Vagina (tissue), 2 donors: ENCODE results near the gene HPCAL1. TPM values are rescaled to one million over a fixed set of nuclear protein-coding genes. Genes with fewer than 3 reads are reported as not detected.

Experiments
- DNase-seq, 2 donors: peaks; one replicate each; pipeline ENCODE4 v3.0.0-alpha.2; 2017; ENCODE audit errors: extremely low spot score in 2 of 2
- H3K27ac ChIP-seq: fragments of 200-600 bp; sonication (generic); one replicate; pipeline ENCODE4 v1.5.1; 2019
- H3K27me3 ChIP-seq: fragments of 200-600 bp; sonication (generic); one replicate; pipeline ENCODE4 v1.5.1; 2019
- H3K36me3 ChIP-seq, 2 donors: fragments of 200-600 bp; sonication (generic); one replicate each; pipeline ENCODE4 v1.5.1; 2017 to 2019
- H3K4me1 ChIP-seq: fragments of 200-600 bp; sonication (generic); one replicate; pipeline ENCODE4 v1.5.1; 2019
- H3K4me3 ChIP-seq, 2 donors: fragments of 200-600 bp; sonication (generic); 1 replicate in 1 of 2; 2 replicates in 1 of 2; pipeline ENCODE4 v1.5.1; 2016 to 2019
- H3K9me3 ChIP-seq: fragments of 200-600 bp; sonication (generic); one replicate; pipeline ENCODE4 v1.5.1; 2019
- CTCF ChIP-seq, 3 experiments: fragments of 450-650 bp in 2 of 3; fragments of 200-600 bp in 1 of 3; sonication (generic) in 1 of 3; IDR thresholded peaks; one replicate each; pipeline ENCODE4 v1.5.1; 2017 to 2019; ENCODE audit warnings: antibody characterized with exemption in 3 of 3, mild to moderate bottlenecking in 2 of 3, moderate library complexity in 2 of 3
- POLR2A ChIP-seq, 2 donors: fragments of 450-650 bp; IDR thresholded peaks; one replicate each; pipeline ENCODE4 v1.6.1; 2017; ENCODE audit warnings: antibody characterized with exemption in 2 of 2, mild to moderate bottlenecking in 2 of 2, moderate library complexity in 2 of 2
- POLR2AphosphoS5 ChIP-seq, 2 donors: sonication (generic); formaldehyde crosslinking; IDR thresholded peaks; one replicate each; pipeline ENCODE4 v1.9.0; 2017; ENCODE audit warnings: antibody characterized with exemption in 2 of 2, mild to moderate bottlenecking in 2 of 2, low read depth in 1 of 2; ENCODE audit not compliant: insufficient read depth in 1 of 2
- intact Hi-C: fragments of 100-400 bp; cut with DNase I; formaldehyde crosslinking; loops from one replicate; pipeline ENCODE4 v1.15.1; 2023
- total RNA-seq: library from RNA; depleted of rRNA; stranded (reverse); fragments of >200 nt; gene quantifications from one replicate; pipeline ENCODE4 v1.2.3, GENCODE V29; 2016

HPCAL1 gene
- total RNA-seq, 1 donor from 2014 or later: 43.7 TPM

DNA sequence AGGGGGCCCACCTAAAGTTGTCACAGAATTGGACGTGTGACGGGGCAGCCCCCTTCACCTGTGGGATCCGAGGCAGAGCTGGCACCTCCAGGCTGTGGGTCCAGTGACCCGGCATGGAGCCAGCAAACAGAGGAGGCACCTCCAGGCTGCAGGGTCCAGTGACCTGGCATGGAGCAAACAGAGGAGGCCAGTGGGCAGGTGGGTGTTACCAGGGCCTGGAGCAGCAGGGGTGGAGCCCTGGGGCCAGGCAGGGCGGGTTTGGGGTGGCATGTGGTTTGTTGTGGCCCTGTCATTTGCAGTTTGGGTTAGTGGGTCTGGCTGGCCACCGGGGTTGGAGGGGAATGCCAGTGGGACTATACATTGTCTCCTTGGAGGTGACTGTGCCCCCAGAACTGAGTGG is 68.2 kb downstream of the HPCAL1 start:
- Histone ChIP-seq H3K27me3 (no peaks in the 10 kb centered on the region), H3K9me3 (no peaks in the 10 kb centered on the region), H3K36me3 (no peaks in the 10 kb centered on the region), H3K4me1 (no peaks in the 10 kb centered on the region), H3K27ac (no peak overlapping the region), H3K4me3 (no peak overlapping the region)
- no peak for DNase-seq
- TF ChIP-seq POLR2A (IDR thresholded peaks at IDR 0.05): no peak
- TF ChIP-seq CTCF (IDR thresholded peaks at IDR 0.05): no peak
- no peak for TF ChIP-seq POLR2AphosphoS5 (IDR thresholded peaks at IDR 0.05; ENCODE audit: insufficient read depth in 1 of 2, low read depth in 1 of 2)
- intact Hi-C loops: no loop called here

GRCh38 chr2:10371441-10372196 is 68.9 kb downstream of the HPCAL1 start:
- no peaks in the 10 kb centered on the region for H3K9me3 ChIP-seq
- H3K27me3 ChIP-seq: no peaks in the 10 kb centered on the region
- intact Hi-C loops: no loop called here
- no peak for TF ChIP-seq POLR2A (IDR thresholded peaks at IDR 0.05)
- TF ChIP-seq CTCF (IDR thresholded peaks at IDR 0.05): no peak
- TF ChIP-seq POLR2AphosphoS5 (IDR thresholded peaks at IDR 0.05; ENCODE audit: insufficient read depth in 1 of 2, low read depth in 1 of 2): no peak
- no peak overlapping the region for H3K4me3 ChIP-seq
- H3K4me1 ChIP-seq: no peaks in the 10 kb centered on the region
- no peak overlapping the region for H3K27ac ChIP-seq
- no peaks in the 10 kb centered on the region for H3K36me3 ChIP-seq
- DNase-seq: no peak

GRCh38 chr2:10372203-10372861 is 69.6 kb downstream of the HPCAL1 start:
- Histone ChIP-seq H3K9me3 (no peaks in the 10 kb centered on the region), H3K4me3 (no peak overlapping the region), H3K27me3 (no peaks in the 10 kb centered on the region), H3K36me3 (no peaks in the 10 kb centered on the region), H3K27ac (no peak overlapping the region), H3K4me1 (no peaks in the 10 kb centered on the region)
- TF ChIP-seq POLR2A (IDR thresholded peaks at IDR 0.05) (no peak), CTCF (IDR thresholded peaks at IDR 0.05) (no peak), POLR2AphosphoS5 (IDR thresholded peaks at IDR 0.05; ENCODE audit: insufficient read depth in 1 of 2, low read depth in 1 of 2) (no peak)
- no peak for DNase-seq
- intact Hi-C loops: no loop called here

DNA sequence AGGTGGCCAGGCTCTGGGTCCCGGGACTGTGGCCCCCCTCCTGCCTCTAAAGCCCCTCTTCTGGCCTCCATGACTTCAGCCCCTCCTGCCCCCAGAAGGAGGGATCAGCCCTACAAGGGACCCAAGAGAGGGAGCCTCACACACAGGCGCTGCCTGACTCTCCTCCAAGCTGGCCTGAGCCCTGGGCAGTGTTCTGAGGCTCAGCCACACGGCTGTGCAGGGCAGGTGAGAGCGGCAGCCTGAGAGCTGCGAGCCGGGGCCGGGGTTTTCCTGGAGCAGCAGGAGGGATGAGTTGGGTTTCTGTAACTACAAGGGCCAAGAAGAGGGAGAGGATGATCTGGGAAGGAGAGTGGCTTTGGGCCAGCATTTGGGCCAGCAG is 70.1 kb downstream of the HPCAL1 start:
- TF ChIP-seq POLR2A (IDR thresholded peaks at IDR 0.05): no peak
- no peak for TF ChIP-seq POLR2AphosphoS5 (IDR thresholded peaks at IDR 0.05; ENCODE audit: insufficient read depth in 1 of 2, low read depth in 1 of 2)
- no peak for TF ChIP-seq CTCF (IDR thresholded peaks at IDR 0.05)
- intact Hi-C loops: no loop called here
- Histone ChIP-seq H3K9me3 (no peaks in the 10 kb centered on the region), H3K27me3 (no peaks in the 10 kb centered on the region), H3K36me3 (no peaks in the 10 kb centered on the region), H3K4me3 (no peak overlapping the region), H3K27ac (no peak overlapping the region), H3K4me1 (no peaks in the 10 kb centered on the region)
- DNase-seq: no peak

DNA sequence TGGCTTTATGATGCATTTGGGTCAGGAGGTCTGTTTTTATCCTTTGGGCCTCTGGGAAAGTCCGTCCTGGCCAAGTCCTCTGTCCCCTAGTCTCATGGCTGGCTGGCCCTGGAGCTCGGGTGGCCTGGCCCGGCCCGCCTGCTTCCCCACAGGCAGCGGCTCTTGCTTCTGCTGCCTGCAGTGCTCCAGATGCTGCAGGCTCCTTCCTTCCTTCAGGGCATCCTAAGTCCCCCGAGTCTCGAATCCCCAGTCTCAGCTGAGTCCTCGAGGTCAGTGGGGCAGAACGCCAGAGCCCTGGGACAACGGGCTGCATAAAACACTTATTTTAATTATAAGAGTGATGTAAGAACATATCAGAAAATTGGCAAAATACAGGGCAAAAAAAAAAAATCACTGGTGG is 71.2 kb downstream of the HPCAL1 start:
- H3K27me3 ChIP-seq: no peaks in the 10 kb centered on the region
- no peaks in the 10 kb centered on the region for H3K9me3 ChIP-seq
- no peak overlapping the region for H3K27ac ChIP-seq
- H3K36me3 ChIP-seq: no peaks in the 10 kb centered on the region
- H3K4me3 ChIP-seq: no peak overlapping the region
- DNase-seq: no peak
- no peak for TF ChIP-seq POLR2AphosphoS5 (IDR thresholded peaks at IDR 0.05; ENCODE audit: insufficient read depth in 1 of 2, low read depth in 1 of 2)
- no peak for TF ChIP-seq POLR2A (IDR thresholded peaks at IDR 0.05)
- no peak for TF ChIP-seq CTCF (IDR thresholded peaks at IDR 0.05)
- intact Hi-C loops: no loop called here
- H3K4me1 ChIP-seq: no peaks in the 10 kb centered on the region
